Left kidney (tissue), 2 donors: Measurements from ENCODE around the gene AQP2. TPM values are rescaled to one million over a fixed set of nuclear protein-coding genes. Genes with fewer than 3 reads are reported as not detected.

ENCODE experiments used
- DNase-seq: peaks from one replicate; pipeline ENCODE4 v3.0.0-alpha.2; 2013
- polyA plus RNA-seq: library from polyadenylated mRNA; unstranded; fragments of 120-200 nt; gene quantifications from one replicate; pipeline ENCODE4 v1.2.1, GENCODE V29; 2013; ENCODE audit not compliant: insufficient read length

The AQP2 gene
- polyA plus RNA-seq, 1 donor, result 50.4 TPM

DNA sequence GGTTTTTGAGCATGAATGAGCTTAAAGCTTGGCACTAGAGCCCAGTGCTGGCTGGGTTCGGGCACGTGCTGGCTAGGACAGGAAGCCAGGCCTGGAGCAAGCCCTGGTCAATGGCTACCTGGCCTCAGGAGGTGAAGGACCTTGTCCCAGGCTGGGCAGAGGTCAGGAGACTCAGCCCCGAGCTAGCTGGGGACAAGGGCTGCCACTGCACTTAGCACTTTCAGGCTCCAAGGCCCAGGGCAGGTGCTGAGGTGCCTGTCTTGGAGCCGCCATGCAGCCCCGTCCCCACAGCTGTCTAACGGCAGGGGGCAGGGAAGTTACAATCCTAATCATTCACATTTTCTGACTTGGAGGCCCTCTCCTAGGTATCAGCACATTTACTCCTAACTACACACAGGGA, 17.9 kb downstream of the AQP2 start:
- no peak for DNase-seq

DNA sequence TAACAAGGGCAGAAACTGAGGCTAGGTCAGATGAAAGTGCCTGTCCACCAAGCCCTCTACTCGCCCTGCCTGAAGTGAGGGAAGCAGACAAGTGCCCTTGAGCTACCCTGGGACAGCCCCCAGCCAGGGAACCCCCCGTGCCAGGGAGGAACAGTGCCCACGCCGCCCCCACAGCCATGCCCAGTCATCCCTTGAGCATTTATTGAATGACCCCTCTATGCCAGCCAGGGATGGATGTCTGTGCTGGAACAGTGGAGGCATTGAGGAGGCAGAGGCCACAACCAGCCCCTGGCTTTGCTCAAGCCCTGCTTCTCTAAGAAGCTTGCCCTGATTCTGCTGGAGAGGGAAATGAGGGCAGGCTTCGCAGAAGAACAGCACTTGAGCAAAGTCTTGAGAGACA, 18.5 kb downstream of the AQP2 start:
- DNase-seq, result no peak

DNA sequence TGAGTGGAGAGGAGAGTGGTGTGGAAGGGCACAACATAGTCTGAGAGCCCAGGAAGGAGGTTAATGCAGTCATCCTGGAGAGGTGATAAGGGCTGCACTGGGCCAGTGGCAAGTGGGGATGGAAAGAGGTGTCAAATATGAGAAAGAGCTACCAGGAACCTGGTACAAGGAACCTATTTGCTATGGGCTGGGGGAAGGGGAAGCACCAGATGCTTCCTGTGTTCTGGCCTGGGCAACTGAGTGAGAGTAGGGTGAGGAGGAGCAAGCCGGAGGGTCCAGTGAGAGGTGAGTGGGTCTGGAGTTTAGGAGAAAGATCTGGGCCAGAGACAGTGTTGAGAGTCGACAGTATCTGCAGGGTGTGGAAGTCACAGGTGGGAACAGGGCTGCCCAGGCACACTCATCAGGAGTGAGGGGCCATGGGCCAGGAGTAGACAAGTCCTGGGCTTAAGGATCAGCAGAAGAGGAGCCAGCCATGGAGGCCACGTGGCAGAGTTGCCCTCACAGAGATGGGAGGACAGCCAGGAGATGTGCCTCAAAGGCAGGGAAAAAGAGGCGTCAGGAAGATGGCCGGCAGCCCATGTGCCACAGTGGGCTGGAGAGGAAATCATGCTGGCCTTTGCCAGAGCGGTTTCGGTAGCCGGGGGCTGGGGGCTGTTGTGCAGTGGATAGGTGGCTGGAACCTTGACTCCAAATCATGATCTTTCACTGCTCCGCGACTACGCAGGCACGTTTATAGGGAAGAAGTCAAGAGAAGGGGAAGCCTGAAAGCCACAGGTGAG, 19.3 kb downstream of the AQP2 start:
- no peak for DNase-seq

DNA sequence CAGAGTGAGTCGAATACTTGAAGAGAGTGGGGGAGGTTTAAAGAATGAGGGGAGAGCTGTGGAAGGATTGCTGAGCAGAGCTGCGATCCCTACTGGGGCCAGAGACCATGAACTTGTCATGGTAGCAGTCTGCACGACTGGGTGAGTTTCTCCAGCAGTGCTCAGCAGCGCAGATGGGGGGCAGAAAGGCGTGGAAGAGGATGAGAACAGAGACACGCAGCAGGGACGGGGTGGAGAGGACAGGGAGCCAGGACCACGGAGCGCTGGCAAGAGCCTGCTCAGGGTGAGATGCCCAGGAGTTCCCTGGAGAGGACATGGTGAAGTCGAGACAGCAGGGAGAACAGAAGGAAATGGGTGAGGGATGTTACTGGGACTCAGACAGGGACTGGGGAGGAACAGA, 20.1 kb downstream of the AQP2 start:
- no peak for DNase-seq

DNA sequence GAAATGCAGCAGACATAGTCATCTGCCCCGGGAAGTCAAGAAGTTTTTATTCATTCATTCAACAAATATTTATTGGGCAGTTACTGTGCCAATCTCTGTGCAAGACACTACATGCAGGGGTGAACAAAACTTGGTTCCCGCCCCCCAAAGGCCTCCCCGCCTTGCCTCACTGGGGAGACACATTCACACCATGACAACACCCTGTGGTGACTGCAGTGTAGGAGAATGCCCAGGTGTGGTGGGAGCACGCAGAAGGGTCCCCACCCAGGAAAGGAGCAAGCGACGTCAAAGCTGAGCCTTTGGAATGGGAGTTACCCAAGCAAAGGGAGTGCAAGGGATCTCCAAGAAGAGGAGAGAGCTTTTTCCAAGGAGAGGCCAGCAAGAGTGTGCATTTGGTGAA, 20.6 kb downstream of the AQP2 start:
- no peak for DNase-seq

DNA sequence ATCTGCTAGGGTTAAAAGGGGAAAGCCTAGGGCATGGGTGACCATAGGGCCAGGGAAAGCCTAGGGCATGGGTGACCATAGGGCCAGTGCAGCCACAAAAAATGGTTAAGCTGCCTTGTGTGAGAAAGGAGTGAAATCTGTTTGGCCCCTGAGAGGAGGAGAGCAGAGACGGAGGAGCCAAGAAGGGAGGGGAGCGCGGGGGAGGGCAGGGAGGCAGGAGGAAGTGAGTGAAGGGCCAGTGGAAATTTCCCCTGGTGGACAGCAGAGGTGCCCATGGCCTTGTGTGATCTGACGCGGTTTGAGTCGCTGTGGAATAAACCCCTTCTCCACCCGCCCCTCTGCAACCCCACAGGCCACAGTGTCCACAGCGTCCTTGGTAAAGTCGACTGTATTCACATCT, 21.6 kb downstream of the AQP2 start:
- DNase-seq, result no peak

DNA sequence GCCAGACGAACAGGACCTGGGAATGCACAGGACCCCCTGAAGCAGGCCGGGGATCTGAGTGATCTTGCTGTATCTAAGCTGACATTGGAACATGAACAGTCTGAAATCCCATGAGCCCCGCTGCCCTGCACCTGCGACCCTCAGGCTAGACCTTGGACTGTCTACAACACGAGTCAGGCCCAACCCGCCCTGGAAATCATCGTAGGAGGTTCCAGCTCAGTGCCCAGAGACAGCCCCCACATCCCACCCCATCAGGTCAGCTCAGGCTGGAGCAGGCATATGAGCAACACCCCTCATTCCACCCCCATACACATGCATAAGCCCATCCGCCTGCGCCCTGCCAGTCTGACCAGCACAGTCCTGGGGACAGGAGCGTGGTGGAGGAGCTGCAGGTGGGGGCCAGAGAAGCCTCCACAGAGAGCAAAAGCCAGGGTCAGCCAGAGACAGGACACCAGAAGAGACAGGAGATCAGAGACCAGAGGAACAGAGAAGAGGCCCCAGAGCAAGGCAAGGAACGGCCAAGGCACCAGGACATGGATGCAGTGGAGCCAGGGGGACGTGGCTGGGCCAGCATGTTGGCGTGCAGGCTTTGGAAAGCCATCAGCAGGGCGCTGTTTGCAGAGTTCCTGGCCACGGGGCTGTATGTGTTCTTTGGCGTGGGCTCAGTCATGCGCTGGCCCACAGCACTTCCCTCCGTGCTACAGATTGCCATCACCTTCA, 22.3 kb downstream of the AQP2 start, which contains the start of gene AQP6:
Gene AQP6 (plus strand): TSS at position 307 of the 720 bp plus-strand sequence. CDS start 227 bp downstream, at position 534.
- DNase-seq, result no peak

DNA sequence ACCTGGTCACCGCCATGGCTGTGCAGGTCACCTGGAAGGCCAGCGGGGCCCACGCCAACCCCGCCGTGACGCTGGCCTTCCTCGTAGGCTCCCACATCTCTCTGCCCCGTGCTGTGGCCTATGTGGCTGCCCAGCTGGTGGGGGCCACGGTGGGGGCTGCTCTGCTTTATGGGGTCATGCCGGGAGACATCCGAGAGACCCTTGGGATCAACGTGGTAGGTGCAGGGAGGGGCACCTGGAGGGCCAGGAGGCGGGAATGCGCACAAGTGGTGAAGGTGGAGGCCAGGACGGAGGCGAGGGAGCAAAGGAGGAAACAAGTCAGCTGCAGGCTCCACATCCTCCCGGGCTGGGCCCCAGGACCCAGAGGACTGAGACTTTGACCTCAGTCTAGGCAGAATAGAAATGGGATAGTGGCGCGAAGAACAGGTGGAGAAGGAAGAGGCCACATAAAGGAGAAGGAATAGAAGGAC, 22.9 kb downstream of the AQP2 start:
- DNase-seq, result no peak

DNA sequence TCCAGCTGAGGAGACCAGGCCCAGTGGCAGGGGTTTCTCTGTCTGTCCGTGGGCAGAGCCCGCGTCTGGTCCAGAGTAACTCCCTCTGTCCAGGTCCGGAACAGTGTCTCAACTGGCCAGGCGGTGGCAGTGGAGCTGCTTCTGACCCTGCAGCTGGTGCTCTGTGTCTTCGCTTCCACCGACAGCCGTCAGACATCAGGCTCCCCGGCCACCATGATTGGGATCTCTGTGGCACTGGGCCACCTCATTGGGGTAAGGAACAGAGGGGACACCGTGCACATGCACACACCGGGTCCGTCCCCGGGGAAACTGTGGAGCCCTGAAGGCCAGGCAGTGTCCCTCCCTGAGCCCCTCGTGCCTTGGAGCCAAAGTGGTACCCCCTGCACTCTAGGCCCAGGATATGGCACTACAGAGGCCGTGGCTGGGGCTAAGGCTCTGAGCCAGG, 23.7 kb downstream of the AQP2 start:
- DNase-seq, result no peak

DNA sequence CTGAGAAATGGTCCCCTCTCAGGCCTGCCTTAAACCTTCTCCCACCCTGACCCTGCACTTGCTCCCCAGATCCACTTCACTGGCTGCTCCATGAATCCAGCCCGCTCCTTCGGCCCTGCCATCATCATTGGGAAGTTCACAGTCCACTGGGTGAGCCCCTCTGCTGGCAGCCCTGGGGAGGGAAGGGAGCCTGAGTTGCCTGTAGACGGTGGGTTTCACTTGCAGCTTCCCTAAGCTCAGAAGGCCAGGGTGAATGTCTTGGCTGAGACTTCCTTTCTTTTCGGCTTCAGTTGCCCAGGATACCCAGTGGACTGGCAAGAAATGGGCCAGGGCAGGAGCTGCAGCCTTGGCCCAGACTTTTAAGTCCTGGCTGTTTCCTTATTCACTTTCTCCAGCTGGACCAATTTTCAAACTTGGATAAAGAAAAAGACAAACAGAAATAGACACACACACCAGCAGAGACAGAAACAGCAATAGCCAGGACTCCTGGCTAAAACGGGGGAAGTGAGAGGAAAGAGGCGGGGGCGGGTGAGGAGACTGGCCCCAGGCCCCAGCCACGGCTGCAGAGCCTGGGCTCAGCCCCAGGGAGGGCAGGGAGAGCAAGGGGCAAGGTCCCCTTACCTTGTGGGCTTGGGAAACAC, 24.3 kb downstream of the AQP2 start:
- DNase-seq, result no peak

DNA sequence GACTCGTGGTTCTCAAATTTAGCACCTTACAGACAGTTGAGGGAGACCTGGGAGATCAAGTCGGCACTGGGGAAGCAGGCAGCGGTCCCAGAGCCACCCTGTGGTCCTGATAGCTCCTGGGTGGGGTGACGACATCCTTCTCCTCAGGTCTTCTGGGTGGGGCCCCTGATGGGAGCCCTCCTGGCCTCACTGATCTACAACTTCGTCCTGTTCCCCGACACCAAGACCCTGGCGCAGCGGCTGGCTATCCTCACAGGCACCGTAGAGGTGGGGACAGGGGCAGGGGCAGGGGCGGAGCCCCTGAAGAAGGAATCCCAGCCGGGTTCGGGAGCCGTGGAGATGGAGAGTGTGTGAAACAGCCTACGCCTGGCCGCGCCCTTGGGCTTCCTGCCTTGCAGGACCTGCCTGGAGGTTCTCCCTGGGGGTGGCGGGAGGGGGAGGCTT, 24.8 kb downstream of the AQP2 start:
- DNase-seq, result no peak

DNA sequence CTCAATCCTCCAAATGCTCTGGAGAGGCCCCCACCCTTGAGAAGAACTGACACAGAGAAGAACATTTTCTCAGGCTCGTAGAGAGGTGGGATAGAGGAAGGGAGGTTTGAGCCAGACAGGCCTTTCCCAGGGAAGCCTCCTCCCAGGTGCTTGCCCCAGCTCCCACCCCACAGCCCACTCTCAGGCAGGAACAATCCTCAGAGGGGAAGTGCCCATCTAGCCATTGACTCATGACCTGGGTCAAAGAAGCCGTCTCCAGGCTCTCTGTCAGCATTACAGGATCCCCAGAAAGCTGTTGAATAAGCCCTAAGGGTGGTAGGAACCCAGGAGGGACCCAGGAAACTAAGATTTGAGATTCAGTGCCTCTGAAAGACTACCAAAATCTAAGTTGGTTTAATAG, 26.0 kb downstream of the AQP2 start:
- no peak for DNase-seq

DNA sequence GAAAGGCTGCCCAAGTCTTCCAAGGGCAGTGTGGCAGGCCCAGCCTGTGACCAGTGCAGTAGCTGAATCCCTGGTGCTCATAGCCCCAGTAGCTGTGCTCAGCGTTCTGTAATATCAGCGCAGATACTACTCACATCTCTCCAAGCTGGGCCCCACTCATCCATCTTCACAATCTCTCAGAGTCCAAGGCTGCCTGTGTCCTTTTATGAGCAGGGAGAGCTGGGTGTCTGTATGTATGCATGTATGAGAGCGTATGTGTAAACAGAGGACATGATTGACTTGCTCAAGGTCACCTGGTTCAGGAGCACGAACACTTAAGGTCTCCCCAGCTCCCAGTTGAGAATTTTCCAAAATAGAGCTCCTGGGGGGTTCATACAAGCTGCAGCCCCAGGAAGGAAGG, 27.6 kb downstream of the AQP2 start:
- no peak for DNase-seq

DNA sequence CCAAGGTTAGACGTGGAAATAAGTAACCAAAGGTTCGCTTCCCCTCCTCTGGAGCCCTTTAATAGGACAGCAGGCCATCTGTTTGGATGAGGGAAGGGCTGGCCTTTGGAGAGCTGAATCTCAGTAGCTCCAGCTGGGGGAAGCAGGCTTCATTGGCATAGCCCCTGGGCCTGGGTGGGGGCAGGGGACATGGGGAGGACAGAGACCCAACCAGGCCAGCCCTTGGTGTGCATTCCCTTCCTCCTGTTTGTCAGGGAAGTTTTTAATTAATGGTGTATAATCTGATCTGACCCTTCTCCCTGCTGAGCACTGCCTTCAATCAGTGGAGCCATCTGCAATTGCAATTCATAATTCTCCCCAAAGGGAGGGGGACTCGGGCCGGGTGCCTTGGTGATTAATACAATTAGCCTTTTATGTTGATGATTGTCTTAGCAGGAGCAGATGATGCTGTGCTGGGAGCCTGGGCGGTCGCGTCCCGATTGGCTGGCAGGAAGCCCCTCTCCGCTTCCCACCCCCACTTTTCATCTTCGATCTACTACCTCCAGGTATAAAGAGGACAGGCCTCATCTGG, 28.6 kb downstream of the AQP2 start:
- no peak for DNase-seq

DNA sequence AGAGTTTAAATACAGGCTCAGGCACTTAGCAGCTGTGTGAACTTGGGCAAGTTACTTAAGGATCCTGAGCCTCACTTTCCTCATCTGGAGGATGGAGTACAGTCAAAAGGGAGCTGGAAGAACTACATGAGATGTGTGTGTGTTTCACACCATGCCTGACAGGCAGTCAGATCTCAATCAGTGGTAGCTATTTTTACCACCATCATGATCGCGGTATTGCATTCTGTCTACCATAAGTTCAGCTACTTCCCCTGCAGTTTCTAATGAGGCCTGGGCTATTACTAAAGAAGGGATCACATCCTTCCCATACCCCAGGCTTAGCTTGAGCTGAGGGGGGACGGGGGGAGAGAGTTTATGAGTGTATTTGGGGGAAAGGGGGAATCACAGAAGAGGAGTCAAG, 29.3 kb downstream of the AQP2 start:
- no peak for DNase-seq

DNA sequence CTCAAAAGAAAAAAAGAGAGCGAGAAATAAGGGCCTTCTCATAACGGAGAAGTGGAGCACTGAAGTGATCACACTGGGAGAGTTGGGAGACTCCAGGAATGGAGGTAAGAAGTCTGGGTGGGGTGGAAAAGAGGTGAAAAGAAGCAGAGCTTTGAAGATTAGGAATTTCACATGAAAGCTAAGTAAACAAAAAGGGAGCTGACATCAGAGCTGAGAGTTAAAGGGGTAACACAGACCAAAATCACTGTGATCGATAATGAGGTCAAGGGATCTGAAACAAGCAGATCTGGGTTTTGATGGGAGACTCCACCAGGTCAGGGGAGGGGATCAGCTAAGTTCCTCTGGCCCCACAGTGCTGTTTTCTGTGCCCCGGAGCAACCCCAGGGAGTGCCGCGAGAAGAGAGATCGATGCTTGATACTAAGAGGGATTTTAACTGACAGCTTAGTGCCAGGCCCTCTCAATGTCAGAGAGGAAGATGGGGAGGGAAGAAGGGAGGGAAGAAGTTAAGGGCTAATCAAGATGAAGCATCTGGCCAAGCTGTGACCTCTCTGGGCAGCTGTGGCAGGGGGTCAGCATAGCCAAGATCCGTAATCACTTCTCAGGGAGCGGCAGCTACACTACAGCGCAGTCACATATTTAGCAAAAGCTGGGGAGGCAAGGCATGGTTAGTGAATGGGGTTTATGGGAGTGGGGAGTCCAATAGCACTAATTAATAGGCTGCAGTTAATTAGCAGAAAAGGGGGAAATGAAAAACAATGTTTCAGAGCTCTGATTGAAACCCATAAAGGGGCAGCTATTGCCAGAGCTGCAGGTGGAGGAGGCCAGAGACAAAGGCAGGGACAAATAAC, 30.2 kb downstream of the AQP2 start:
- DNase-seq, result no peak

DNA sequence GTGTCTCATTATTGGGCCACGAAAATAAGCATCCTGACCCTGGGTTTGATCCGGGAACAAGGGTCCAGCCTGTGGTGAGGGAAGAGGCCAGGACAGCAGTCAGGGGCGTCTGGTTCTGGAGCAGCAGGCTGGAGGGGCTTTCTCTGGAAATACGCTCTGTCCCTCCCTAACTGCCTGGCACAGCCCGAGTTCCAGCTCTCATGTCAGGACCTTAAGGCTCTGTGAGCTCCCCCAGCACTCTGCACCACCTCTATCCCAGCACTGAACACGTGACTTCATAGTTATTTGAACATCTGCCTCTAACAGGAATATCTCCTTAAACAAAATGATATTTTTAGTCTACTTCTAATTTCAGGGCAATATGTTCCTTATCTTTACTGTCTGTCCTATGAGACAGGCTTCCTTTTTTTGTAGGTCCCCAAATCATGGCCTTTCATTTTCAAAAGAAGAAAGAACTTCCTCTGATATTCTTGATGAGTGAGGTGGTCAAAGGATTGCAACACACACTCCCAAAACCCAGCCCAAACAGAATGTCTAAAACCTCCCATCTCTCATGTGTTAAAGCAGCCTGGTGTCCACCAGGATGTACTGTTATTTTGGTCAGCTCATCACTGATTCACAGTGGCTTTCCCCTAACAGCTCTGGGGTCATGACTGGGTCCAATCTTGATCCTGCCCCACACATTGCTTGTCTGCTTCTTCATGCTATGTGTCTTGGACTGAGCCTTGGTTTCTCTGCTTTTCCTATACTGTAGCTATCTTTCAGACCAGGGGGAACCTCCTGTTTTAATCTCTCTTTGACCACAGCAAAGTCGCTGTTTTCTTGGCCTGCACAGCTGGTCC, 31.9 kb downstream of the AQP2 start:
- no peak for DNase-seq

DNA sequence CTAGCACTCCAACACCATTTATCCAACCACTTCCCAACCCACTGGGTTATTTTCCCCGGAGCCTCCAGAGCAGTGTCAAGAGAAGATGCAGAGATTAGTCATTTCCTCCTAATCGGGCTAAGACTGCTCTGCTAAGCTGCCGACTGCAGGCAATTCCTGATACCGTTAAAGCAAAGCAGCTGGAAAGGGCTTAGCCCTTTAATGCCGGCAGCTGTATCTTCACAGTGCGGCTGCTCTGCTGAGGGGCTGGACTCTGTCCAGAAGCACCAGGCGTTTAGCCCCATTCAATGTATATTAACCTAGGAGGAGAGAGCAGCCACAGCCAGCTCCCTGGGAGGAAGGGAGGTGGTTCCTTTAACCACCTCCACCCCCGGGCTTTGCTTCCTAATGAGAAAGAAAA, 33.4 kb downstream of the AQP2 start:
- no peak for DNase-seq

DNA sequence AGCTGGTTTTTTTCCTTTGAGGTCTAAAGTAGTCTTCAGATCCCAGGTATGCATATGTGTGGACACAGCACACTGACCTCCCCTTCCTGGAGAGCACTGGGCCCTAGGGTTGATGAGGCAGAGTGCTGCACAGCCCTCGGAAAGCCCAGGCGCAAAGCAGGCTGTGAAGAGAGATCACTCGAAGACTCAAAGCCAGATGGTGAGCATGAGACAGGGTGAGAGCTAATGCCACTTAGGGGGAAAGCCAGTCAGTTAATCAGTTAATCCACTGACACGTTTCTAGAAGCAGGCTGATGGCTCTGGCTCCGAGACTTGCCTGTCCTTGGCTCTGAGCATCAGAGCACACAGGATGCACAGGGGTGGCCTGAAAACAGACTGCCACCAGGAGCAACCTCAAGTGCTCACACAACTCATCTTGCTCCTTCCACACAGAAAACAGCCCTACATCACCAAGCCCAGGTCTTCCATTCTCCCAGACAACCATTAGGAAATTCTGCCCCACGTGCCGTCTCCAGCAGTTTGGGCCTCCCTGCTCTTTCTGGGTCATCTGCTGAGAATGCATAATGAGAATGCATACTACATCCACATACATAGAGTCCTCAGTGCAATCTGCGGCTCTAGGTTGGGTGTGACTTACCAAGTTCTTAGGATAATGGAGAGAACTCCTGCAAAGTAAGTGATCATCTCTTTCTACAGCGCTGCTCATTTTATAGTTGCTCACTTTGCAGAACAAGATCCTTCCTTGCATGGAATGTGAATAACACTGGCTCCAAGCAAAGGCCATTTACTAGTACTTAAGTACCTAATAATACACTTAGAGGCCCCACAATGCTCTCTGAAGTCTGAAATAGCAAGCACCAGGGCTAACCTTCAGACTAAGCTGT, 34.2 kb downstream of the AQP2 start:
- DNase-seq, result no peak

DNA sequence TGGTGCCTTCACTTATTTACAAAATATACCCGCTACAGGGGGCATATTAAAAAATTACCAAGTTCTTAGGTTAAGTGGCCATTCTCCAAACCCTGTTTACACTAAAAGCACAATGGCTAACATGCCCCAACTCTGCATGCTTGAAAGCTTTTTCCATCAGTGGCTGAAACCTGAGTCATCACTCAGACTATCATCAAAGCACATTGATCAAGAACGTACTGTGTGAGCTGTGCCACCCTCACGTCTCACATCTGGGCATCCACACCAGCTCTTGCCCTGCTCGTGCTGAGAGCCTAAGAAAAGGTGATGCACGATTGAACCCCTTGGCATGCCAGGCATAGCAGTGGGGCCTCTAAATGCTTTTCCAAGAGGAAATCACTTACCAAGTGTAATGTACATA, 35.4 kb downstream of the AQP2 start:
- DNase-seq, result no peak
